ENCODE data around the gene WDR73.
"Not testable (repeated sequence)": the region's sequence is repeated elsewhere in the genome, so short reads cannot be mapped to it uniquely, and the experiment has no call there.

Gene WDR73

GRCh38 chr15:84690342-84690741, 36.3 kb upstream of the WDR73 start:
- DNase-seq (ENCODE audit: low read depth): no peak
- TF ChIP-seq, protein P1, sequence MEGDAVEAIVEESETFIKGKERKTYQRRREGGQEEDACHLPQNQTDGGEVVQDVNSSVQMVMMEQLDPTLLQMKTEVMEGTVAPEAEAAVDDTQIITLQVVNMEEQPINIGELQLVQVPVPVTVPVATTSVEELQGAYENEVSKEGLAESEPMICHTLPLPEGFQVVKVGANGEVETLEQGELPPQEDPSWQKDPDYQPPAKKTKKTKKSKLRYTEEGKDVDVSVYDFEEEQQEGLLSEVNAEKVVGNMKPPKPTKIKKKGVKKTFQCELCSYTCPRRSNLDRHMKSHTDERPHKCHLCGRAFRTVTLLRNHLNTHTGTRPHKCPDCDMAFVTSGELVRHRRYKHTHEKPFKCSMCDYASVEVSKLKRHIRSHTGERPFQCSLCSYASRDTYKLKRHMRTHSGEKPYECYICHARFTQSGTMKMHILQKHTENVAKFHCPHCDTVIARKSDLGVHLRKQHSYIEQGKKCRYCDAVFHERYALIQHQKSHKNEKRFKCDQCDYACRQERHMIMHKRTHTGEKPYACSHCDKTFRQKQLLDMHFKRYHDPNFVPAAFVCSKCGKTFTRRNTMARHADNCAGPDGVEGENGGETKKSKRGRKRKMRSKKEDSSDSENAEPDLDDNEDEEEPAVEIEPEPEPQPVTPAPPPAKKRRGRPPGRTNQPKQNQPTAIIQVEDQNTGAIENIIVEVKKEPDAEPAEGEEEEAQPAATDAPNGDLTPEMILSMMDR (conservative IDR thresholded peaks at IDR 0.05; ENCODE audit: low read length): no peak
- no peak overlapping the region for H3K4me3 ChIP-seq (ENCODE audit: low read length)

DNA sequence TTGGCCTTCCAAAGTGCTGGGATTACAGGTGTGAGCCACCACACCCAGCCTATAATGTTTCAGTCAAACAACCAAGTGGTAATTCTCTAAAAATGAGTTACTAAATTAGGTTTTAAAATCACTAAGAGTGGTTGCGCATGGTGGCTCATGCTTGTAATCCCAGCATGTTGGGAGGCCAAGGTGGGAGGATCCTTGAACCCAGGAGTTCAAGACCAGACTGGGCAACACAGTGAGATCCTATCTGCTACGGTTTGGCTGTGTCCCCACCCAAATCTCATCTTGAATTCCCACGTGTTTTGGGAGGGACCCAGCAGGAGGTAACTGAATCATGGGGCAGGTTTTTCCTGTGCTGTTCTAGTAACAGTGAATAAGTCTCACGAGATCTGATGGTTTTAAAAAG, 35.8 kb upstream of the WDR73 start:
- no peak overlapping the region for H3K4me3 ChIP-seq (ENCODE audit: low read length)
- TF ChIP-seq, protein P1 (conservative IDR thresholded peaks at IDR 0.05; ENCODE audit: low read length): no peak
- no peak for DNase-seq (ENCODE audit: low read depth)

GRCh38 chr15:84686446-84686845, 32.4 kb upstream of the WDR73 start:
- DNase-seq (ENCODE audit: low read depth): not testable (repeated sequence)

DNA sequence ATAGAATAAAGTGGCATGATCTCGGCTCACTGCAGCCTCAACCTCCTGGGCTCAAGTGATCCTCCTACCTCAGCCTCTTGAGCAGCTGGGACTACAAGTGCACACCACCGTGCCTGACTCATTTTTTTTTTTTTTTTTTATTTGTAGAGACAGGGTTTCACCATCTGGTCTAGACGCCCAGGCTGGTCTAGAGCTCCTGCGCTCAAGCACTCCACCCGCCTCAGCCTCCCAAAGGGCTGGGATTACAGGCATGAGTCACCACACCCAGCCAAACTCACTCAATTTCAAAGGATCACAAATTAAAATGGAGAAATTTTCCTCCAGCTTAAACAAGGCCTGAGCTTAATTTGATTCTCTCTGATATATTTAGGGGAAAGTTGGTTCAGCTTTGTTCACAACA, 31.2 kb upstream of the WDR73 start:
- no peak overlapping the region for H3K4me3 ChIP-seq (ENCODE audit: low read length)
- TF ChIP-seq, protein P1 (conservative IDR thresholded peaks at IDR 0.05; ENCODE audit: low read length): no peak
- DNase-seq (ENCODE audit: low read depth): peak; percentile 88

More at GRCh38 chr15:84686446-84686845, 32.4 kb upstream of the WDR73 start:
- H3K4me3 ChIP-seq (ENCODE audit: low read length): not testable (repeated sequence)

DNA sequence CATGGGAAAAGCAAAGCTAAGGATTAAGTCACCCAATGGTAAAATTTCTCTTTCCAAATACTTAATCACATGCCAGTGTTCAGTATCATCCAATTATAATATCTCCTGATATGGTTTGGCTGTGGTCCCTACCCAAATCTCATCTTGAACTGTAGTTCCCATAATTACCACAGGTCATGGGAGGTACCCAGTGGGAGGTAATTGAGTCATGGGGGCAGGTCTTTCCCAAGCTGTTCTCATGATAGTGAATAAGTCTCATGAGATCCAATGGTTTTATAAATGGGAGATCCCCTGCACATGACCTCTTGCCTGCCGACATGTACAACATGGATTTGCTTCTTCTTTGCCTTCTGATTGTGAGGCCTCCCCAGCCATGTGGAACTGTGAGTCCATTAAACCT, 30.0 kb upstream of the WDR73 start:
- TF ChIP-seq, protein P1 (conservative IDR thresholded peaks at IDR 0.05; ENCODE audit: low read length): no peak
- no peak overlapping the region for H3K4me3 ChIP-seq (ENCODE audit: low read length)
- DNase-seq (ENCODE audit: low read depth): no peak

GRCh38 chr15:84681831-84682230, 27.7 kb upstream of the WDR73 start:
- DNase-seq (ENCODE audit: low read depth): no peak
- no peak overlapping the region for H3K4me3 ChIP-seq (ENCODE audit: low read length)
- TF ChIP-seq, protein P1 (conservative IDR thresholded peaks at IDR 0.05; ENCODE audit: low read length): no peak

DNA sequence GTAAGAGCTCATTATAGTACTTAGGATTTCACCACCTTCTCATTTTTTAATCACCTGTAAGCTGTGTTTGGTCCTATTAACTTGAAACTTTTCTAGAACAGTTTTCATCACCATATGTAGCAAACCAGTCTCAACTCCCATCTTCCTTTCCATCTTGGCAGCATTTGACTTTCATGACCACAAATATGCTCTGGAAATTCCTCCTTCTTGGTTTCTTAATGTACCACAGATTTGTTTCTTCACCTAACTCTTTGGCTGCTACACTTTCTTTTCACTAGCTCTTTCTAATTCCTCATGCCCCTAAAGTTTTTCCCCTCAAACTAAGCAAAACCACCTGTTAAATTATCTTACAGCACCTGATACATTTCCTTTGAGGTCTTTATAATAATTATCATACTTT, 17.1 kb upstream of the WDR73 start:
- no peak overlapping the region for H3K4me3 ChIP-seq (ENCODE audit: low read length)
- TF ChIP-seq, protein P1 (conservative IDR thresholded peaks at IDR 0.05; ENCODE audit: low read length): no peak
- DNase-seq (ENCODE audit: low read depth): peak; percentile 92

GRCh38 chr15:84669726-84670125, 15.6 kb upstream of the WDR73 start:
- peak; percentile 98 for DNase-seq (ENCODE audit: low read depth)
- H3K4me3 ChIP-seq (ENCODE audit: low read length): no peak overlapping the region
- TF ChIP-seq, protein P1 (conservative IDR thresholded peaks at IDR 0.05; ENCODE audit: low read length): no peak

Data from AG10803 (cell line).